ENCODE measurements around the gene ARMCX2.

DNA sequence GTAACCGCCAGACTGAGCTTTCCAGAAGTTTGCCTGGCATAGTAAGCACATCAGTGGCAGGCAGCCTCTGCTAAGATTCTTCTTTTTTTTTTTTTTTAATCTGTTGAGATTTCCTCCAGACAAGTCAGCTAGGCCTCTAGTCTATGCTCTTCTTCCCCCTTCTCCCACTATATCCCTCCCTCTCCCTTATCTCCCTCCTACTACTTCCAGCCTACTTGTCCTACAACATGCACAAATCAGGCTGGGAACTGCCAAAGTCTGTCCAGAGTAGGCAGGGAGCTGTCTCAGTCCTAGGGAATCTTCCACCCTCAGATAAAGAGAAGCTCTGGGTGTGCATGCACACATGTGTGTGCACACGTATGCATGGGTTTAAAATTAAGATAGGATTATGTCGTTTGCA lies 49.7 kb upstream of the ARMCX2 start:
- TF ChIP-seq, protein P1, sequence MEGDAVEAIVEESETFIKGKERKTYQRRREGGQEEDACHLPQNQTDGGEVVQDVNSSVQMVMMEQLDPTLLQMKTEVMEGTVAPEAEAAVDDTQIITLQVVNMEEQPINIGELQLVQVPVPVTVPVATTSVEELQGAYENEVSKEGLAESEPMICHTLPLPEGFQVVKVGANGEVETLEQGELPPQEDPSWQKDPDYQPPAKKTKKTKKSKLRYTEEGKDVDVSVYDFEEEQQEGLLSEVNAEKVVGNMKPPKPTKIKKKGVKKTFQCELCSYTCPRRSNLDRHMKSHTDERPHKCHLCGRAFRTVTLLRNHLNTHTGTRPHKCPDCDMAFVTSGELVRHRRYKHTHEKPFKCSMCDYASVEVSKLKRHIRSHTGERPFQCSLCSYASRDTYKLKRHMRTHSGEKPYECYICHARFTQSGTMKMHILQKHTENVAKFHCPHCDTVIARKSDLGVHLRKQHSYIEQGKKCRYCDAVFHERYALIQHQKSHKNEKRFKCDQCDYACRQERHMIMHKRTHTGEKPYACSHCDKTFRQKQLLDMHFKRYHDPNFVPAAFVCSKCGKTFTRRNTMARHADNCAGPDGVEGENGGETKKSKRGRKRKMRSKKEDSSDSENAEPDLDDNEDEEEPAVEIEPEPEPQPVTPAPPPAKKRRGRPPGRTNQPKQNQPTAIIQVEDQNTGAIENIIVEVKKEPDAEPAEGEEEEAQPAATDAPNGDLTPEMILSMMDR (IDR thresholded peaks at IDR 0.05; ENCODE audit: poor library complexity): no peak
- TF ChIP-seq EZH2 (IDR thresholded peaks at IDR 0.05; ENCODE audit: borderline replicate concordance): no peak

Data from hepatocyte (in vitro differentiated cells).